Bronchial epithelial cell (primary cell): Measurements from ENCODE around the gene SYT3. TPM values are rescaled to one million over a fixed set of nuclear protein-coding genes. Genes with fewer than 3 reads are reported as not detected.

Source experiments
- DNase-seq: peaks from one replicate; pipeline ENCODE4 v3.0.0-alpha.2; 2010; ENCODE audit warnings: low read depth
- FAIRE-seq: peaks from 2 replicates; lab custom pipeline; 2011; peaks lifted over from hg19 to GRCh38; lab: Jason Lieb, UNC
- H3K27me3 ChIP-seq: 2 replicates; pipeline ENCODE4 v1.5.1; 2011; ENCODE audit warnings: low read length; ENCODE audit not compliant: control insufficient read depth, insufficient read depth
- H3K36me3 ChIP-seq: 2 replicates; pipeline ENCODE4 v1.5.1; 2011; ENCODE audit warnings: low read length; ENCODE audit not compliant: control insufficient read depth, insufficient read depth
- H3K4me3 ChIP-seq: 2 replicates; pipeline ENCODE4 v1.5.1; 2011; ENCODE audit warnings: mild to moderate bottlenecking, low read depth, low read length, control low read depth
- total RNA-seq: library from RNA; depleted of rRNA; stranded (reverse); fragments of >200 nt; gene quantifications from 2 replicates; pipeline ENCODE4 v1.2.1, GENCODE V29; 2014
- TF ChIP-seq, protein P1 (sequence below): IDR thresholded peaks from 2 replicates; pipeline ENCODE4 v1.5.1; 2011; ENCODE audit warnings: mild to moderate bottlenecking, moderate library complexity, low read length, control low read depth, inconsistent platforms; ENCODE audit not compliant: insufficient read depth, severe bottlenecking

SYT3 gene
- total RNA-seq, 1 donor from 2014 or later: not detected

- no peak overlapping the region for H3K4me3 ChIP-seq
- H3K27me3 ChIP-seq: peaks cover 1% of the 10 kb centered on the region
- DNase-seq (no peak), FAIRE-seq (no peak)
- H3K36me3 ChIP-seq: no peaks in the 10 kb centered on the region
- TF ChIP-seq, protein P1, sequence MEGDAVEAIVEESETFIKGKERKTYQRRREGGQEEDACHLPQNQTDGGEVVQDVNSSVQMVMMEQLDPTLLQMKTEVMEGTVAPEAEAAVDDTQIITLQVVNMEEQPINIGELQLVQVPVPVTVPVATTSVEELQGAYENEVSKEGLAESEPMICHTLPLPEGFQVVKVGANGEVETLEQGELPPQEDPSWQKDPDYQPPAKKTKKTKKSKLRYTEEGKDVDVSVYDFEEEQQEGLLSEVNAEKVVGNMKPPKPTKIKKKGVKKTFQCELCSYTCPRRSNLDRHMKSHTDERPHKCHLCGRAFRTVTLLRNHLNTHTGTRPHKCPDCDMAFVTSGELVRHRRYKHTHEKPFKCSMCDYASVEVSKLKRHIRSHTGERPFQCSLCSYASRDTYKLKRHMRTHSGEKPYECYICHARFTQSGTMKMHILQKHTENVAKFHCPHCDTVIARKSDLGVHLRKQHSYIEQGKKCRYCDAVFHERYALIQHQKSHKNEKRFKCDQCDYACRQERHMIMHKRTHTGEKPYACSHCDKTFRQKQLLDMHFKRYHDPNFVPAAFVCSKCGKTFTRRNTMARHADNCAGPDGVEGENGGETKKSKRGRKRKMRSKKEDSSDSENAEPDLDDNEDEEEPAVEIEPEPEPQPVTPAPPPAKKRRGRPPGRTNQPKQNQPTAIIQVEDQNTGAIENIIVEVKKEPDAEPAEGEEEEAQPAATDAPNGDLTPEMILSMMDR: no peak
Observed at GRCh38 chr19:50638600-50638999, 1.1 kb downstream of the SYT3 start.

DNA sequence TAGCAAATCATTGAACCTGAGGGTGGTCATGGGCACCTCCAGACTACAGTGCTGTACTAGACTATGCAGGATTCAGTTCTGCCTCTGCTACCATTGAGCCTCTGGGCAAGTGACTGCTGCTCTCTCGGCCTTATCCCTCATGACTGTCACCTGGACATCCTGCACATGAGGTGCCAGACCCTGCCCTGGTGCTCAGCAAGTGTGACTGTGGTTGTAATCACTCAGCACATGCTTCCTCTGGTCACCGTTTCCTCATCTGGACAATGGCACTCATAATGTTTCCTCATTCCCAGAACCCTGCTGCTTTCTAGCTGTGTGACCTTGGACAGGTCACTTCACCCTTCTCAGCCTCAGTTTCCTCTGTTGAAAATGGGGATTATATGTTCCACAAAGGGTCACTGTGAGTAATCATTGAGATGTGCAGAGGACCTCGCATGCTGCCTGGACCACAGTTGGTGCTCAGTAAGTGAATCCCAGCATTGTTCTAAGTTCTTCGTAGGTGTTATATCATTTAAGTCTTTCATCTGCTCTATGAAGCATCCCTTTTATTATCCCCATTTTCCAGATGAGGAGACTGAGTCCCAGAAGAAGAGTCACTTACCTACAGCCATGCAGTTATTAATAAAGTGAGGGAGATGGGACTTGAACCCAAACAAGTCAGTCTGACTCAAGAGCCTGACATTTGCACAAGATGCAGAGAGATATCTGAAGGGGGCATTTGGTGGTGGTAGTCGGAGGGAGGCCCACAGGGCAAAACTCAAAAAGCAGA lies 3.2 kb downstream of the SYT3 start:
- TF ChIP-seq, protein P1: no peak
- FAIRE-seq: peak; percentile 36

DNA sequence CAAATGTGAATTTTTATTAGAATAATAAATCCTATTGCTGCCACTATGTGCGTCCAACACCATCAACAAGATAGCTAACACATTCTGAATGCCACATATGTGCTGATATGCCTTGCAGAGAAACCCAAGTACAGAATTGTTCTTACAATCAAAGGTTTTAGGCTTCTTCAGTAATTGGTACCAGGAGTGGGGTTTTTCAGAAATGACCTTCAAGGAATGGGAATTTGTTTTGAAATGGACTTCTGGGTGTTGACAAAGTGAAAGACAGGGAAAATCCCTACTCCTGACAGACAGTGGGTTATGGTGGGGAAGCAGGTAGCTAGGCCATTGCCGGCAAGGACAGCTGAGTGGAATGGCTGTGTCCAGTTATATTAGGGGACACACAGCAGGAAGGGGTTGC lies 5.7 kb downstream of the SYT3 start:
- TF ChIP-seq, protein P1: no peak
- H3K4me3 ChIP-seq: no peak overlapping the region
- no peaks in the 10 kb centered on the region for H3K27me3 ChIP-seq
- FAIRE-seq: no peak
- DNase-seq: no peak
- H3K36me3 ChIP-seq: no peaks in the 10 kb centered on the region

More for the DNA sequence above, 3.2 kb downstream of the SYT3 start:
- Histone ChIP-seq H3K27me3 (peaks cover 1% of the 10 kb centered on the region), H3K36me3 (no peaks in the 10 kb centered on the region), H3K4me3 (no peak overlapping the region)
- DNase-seq: no peak

GRCh38 chr19:50633359-50633758 lies 6.3 kb downstream of the SYT3 start:
- TF ChIP-seq, protein P1: no peak
- Histone ChIP-seq H3K36me3 (no peaks in the 10 kb centered on the region), H3K4me3 (no peak overlapping the region), H3K27me3 (no peaks in the 10 kb centered on the region)
- no peak for DNase-seq
- no peak for FAIRE-seq

DNA sequence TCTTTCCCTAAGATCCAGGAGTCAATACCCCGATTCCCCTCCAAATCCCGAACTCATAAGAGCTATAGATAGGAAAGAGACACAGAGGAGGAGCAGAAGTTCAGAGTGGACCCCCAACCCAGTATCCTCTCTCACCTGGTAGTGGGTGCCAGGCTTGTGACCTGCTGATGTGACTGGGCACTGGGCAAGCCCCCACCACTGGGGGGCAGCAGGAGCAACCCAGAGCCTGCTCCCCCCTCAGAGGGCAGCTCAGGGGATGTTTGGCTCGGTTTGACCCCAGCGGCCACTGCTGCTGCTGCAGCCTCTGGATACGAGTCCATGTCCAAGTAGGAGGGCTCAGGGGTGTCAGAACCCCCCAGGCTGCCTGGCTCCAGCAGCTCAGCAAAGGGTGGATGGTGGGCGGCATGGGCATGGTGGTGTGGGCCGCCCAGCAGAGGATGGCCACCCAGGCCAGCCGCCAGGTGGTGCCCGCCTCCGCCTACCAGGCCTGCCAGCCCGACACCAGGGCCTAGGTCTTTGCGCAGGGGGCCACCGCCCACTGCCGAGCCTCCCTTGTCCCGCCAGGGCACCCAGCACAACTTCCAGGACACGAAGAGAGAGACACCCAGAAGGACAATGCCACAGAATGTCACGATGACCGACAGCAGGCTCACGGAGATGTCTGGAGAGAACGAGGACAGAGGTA lies 7.4 kb downstream of the SYT3 start:
- H3K36me3 ChIP-seq: no peaks in the 10 kb centered on the region
- no peak overlapping the region for H3K4me3 ChIP-seq
- TF ChIP-seq, protein P1: no peak
- FAIRE-seq (no peak), DNase-seq (no peak)
- H3K27me3 ChIP-seq: no peaks in the 10 kb centered on the region
